PFSK-1 (cell line): ENCODE results near the gene LAMTOR3.

Source experiments
- FOXP2 ChIP-seq: optimal IDR thresholded peaks from 2 replicates; pipeline ENCODE3; 2011; ENCODE audit warnings: borderline replicate concordance, control low read depth, inconsistent platforms; ENCODE audit not compliant: insufficient read depth; ENCODE audit errors: extremely low read length, extremely low read depth
- POLR2AphosphoS5 ChIP-seq: IDR thresholded peaks from 2 replicates; pipeline ENCODE4 v1.6.1; 2012; ENCODE audit warnings: low read depth, mild to moderate bottlenecking, control low read depth, low read length, moderate library complexity
- TAF1 ChIP-seq: IDR thresholded peaks from 2 replicates; pipeline ENCODE4 v1.6.1; 2012; ENCODE audit warnings: low read length, control low read depth, borderline replicate concordance; ENCODE audit not compliant: insufficient read depth

DNA sequence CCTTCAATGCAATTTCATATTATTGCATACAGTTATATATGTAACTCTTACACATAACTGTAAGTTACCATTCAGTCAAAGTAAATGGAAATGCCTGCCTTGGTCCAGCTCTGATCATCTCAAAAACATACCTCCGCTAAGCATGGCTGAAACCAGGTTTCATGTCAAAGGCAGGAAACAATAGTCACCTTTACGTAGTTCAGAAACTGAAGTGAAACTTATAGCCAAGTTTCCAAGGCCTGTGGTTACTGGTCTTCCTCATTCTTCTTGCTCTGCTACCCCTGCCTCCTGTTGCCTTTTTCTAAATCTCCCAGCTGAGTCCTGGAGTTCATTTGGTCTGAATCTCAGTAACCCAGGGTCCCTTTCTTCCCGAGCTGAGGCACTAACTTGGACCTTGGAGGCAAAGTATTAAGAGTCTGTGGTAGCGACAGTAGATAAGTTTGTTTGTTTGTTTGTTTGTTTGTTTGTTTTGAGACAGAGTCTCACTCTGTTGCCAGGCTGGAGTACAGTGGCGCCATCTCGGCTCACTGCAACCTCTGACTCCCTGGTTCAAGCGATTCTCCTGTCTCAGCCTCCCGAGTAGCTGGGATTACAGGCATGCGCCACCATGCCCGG is 46.8 kb downstream of the LAMTOR3 start:
- TF ChIP-seq POLR2AphosphoS5 (no peak), TAF1 (no peak), FOXP2 (no peak)
